ENCODE results near the gene UBE2B.

GRCh38 chr5:134371834-134372340 is 518 bp downstream of the UBE2B start:
- TF ChIP-seq REST (IDR thresholded peaks at IDR 0.05; ENCODE audit: low read depth, low read length) (no peak), CTCF (IDR thresholded peaks at IDR 0.05) (no peak), MAX (IDR thresholded peaks at IDR 0.05; ENCODE audit: low read depth) (no peak), TAF1 (IDR thresholded peaks at IDR 0.05; ENCODE audit: borderline replicate concordance, low read depth, low read length) (peak; percentile 33; the same call in 1 of the 2 replicates), TCF12 (IDR thresholded peaks at IDR 0.05) (no peak), NFIC (IDR thresholded peaks at IDR 0.05; ENCODE audit: borderline replicate concordance) (no peak), SIN3A (IDR thresholded peaks at IDR 0.05; ENCODE audit: borderline replicate concordance, low read depth, low read length) (peak; percentile 5; the same call in 1 of the 2 replicates), EZH2phosphoT487 (IDR thresholded peaks at IDR 0.05; ENCODE audit: borderline replicate concordance, low read depth) (no peak), RFX5 (IDR thresholded peaks at IDR 0.05; ENCODE audit: low read length) (no peak), ZBTB33 (IDR thresholded peaks at IDR 0.05; ENCODE audit: borderline replicate concordance, low read depth) (no peak), MXI1 (IDR thresholded peaks at IDR 0.05; ENCODE audit: low read depth, low read length) (no peak), POLR2AphosphoS5 (IDR thresholded peaks at IDR 0.05; ENCODE audit: low read depth, low read length) (no peak)
